NT2/D1 (cell line): Measurements from ENCODE around the gene BCL2L1.

Experiments used
- SUZ12 ChIP-seq: IDR thresholded peaks from 2 replicates; pipeline ENCODE4 v1.6.1; 2011; ENCODE audit not compliant: insufficient read length, insufficient read depth; ENCODE audit errors: extremely low read depth
- YY1 ChIP-seq: IDR thresholded peaks from 2 replicates; pipeline ENCODE4 v1.6.1; 2011; ENCODE audit not compliant: insufficient read length, insufficient read depth
- ZNF274 ChIP-seq: IDR thresholded peaks from 2 replicates; pipeline ENCODE4 v1.6.1; 2011; ENCODE audit warnings: mild to moderate bottlenecking, low read depth, low read length

- TF ChIP-seq YY1 (no peak), ZNF274 (no peak), SUZ12 (no peak)
Measured at GRCh38 chr20:31682352-31682751, 40.3 kb downstream of the BCL2L1 start.
